RWPE2 (cell line): ENCODE measurements around the gene RPUSD4.

ENCODE experiments used
- ATAC-seq: fragments of 200-7000 bp; cut with Tn5 transposase; 3 replicates; pipeline ENCODE4 v1.9.1; 2021; ENCODE audit warnings: low read depth
- DNase-seq: peaks from one replicate; pipeline ENCODE4 v3.0.0-alpha.2; 2020; ENCODE audit warnings: low spot score
- H3K27ac ChIP-seq: fragments of 450-650 bp; 2 replicates; pipeline ENCODE4 v1.5.1; 2017; ENCODE audit warnings: mild to moderate bottlenecking; ENCODE audit not compliant: poor library complexity, severe bottlenecking
- H3K27me3 ChIP-seq: fragments of 250-450 bp; sonication (Bioruptor Pico); 2 replicates; pipeline ENCODE4 v1.5.1; 2021; ENCODE audit warnings: mild to moderate bottlenecking, moderate library complexity; ENCODE audit not compliant: insufficient read depth, poor library complexity, severe bottlenecking
- H3K36me3 ChIP-seq: fragments of 250-450 bp; sonication (Bioruptor Pico); 2 replicates; pipeline ENCODE4 v1.5.1; 2020; ENCODE audit warnings: low read depth, mild to moderate bottlenecking, moderate library complexity
- H3K4me1 ChIP-seq: fragments of 250-450 bp; sonication (Bioruptor Pico); 2 replicates; pipeline ENCODE4 v1.5.1; 2021; ENCODE audit warnings: mild to moderate bottlenecking, moderate library complexity; ENCODE audit not compliant: insufficient read depth, poor library complexity, severe bottlenecking
- H3K4me3 ChIP-seq: fragments of 250-450 bp; sonication (Bioruptor Pico); 2 replicates; pipeline ENCODE4 v1.5.1; 2021; ENCODE audit warnings: mild to moderate bottlenecking, moderate library complexity; ENCODE audit not compliant: severe bottlenecking
- H3K9me3 ChIP-seq: fragments of 250-450 bp; sonication (Bioruptor Pico); 2 replicates; pipeline ENCODE4 v1.5.1; 2021; ENCODE audit warnings: mild to moderate bottlenecking, moderate library complexity; ENCODE audit not compliant: severe bottlenecking
- CTCF ChIP-seq: fragments of 450-650 bp; IDR thresholded peaks from one replicate; pipeline ENCODE4 v1.5.1; 2017; ENCODE audit warnings: mild to moderate bottlenecking, moderate library complexity; ENCODE audit not compliant: poor library complexity, severe bottlenecking

The RPUSD4 gene

DNA sequence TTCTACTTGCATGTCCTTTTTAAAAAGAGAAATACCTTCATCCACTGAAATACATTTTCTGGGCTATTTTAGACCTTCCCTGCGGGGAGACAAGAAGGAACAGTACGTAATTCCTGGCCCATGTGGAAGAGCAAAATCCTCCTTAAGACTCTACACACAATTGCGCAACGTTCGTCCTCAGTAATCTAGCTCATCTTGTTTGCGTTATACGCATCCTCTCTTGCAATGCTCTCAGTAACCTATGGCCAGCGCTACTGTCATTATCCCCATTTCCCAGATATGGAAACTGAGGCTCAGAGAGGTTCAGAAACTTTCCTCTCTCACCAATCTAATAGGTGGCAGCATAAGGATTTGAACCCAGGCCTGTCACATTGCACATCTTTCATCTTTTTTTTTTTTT lies 54.6 kb downstream of the RPUSD4 start:
- Histone ChIP-seq H3K4me3 (no peak overlapping the region), H3K9me3 (no peaks in the 10 kb centered on the region), H3K27me3 (no peaks in the 10 kb centered on the region), H3K4me1 (no peaks in the 10 kb centered on the region), H3K27ac (no peak overlapping the region), H3K36me3 (no peaks in the 10 kb centered on the region)
- DNase-seq, result no peak
- no peak for TF ChIP-seq CTCF
- no peak for ATAC-seq

DNA sequence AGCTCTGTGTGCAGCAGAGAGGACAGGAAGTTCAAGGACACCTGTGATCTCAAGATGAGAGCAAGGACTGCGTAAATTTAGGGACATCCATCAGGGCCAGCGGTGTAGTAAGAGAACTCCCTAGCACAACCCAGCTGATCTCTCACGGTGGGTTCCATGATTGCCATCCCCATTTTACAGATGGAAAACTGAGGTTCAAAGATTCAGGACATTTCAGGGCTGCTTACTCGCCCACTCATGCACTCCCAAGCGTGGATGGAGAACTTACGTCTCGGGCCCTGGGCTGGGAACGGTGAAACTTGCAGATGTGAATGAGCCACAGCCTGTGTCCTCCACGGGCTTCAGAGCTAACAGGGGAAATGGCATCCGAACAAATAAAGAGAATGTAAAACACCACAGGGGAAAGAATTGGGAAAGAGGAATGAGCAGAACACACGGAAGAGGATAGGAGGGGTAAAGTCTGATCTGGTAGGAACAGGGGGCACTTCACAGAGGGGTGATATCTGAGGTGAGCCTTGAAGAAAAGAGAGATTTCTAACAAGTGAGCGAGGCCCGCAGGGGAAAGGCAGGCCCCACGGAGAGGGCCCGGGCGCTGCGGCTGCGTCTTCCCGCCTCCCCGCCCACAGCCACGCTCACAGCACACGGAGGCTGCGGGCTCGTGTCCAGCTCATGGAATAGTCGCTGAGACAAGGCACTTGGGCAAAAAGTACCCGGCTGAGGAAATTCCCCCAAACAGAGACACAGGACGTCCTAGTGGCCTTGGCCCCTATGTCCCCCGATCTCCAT lies 55.9 kb downstream of the RPUSD4 start:
- Histone ChIP-seq H3K9me3 (no peaks in the 10 kb centered on the region), H3K27me3 (no peaks in the 10 kb centered on the region), H3K27ac (no peak overlapping the region), H3K4me1 (no peaks in the 10 kb centered on the region), H3K36me3 (no peaks in the 10 kb centered on the region), H3K4me3 (no peak overlapping the region)
- ATAC-seq (no peak), DNase-seq (no peak)
- TF ChIP-seq CTCF, result no peak

DNA sequence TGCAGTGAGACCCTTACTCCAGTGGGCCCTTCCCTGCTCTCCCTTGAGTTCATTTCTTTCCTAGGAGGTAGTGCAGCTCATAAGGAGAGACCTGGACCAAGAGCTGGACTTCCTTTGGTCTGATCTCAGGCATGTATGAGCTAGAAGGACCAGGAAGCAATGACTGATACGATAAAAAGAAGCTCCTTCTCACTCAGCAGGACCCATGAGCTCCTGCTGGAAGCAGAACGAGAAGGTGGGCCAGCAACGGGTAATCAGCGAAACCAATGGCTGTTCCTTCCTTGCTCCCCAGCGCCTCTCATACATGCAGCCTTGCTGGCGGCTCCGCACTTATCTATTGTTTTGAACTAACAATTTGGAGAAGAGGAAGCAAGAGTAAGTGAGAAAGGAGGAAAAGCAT lies 56.8 kb downstream of the RPUSD4 start:
- Histone ChIP-seq H3K9me3 (no peaks in the 10 kb centered on the region), H3K36me3 (no peaks in the 10 kb centered on the region), H3K27ac (no peak overlapping the region), H3K4me1 (no peaks in the 10 kb centered on the region), H3K4me3 (no peak overlapping the region), H3K27me3 (no peaks in the 10 kb centered on the region)
- ATAC-seq (no peak), DNase-seq (no peak)
- TF ChIP-seq CTCF, result no peak

DNA sequence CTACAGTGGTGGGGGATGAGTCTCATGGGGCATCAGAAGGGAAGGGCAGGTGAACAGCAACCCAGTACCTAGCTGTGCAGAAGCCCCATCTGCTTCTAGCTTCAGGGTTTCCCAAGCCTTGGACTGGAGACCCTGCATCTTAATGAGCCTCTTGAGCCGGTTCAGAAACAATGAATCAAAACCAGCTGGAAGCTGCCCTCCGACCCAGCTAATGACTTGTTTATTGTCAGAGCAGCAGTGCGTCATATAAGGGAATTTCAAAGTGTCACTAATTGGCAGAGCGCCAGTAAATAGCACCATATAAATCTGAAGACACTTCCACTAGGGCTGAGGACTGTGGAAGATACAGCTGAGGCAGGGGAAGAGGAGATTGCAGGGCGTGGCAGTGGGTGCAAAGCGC lies 57.5 kb downstream of the RPUSD4 start:
- no peaks in the 10 kb centered on the region for H3K4me1 ChIP-seq
- no peak for DNase-seq

More for the DNA sequence above, 57.5 kb downstream of the RPUSD4 start:
- H3K27me3 ChIP-seq, result no peaks in the 10 kb centered on the region
- H3K36me3 ChIP-seq, result no peaks in the 10 kb centered on the region
- no peak for TF ChIP-seq CTCF
- no peak overlapping the region for H3K4me3 ChIP-seq
- no peak overlapping the region for H3K27ac ChIP-seq
- ATAC-seq, result no peak
- H3K9me3 ChIP-seq, result no peaks in the 10 kb centered on the region
